SK-N-DZ (cell line): ENCODE data around the gene TPBGL.

Experiments
- DNase-seq: peaks from one replicate; pipeline ENCODE4 v3.0.0-alpha.2; 2015; ENCODE audit warnings: low spot score

Gene TPBGL

GRCh38 chr11:75208446-75208845, 32.1 kb upstream of the TPBGL start:
- no peak for DNase-seq

- no peak for DNase-seq
Measured at GRCh38 chr11:75212411-75212810, 28.2 kb upstream of the TPBGL start.

- DNase-seq = peak; percentile 98
Measured at GRCh38 chr11:75214411-75214821, 26.2 kb upstream of the TPBGL start.

GRCh38 chr11:75214843-75215242, 25.7 kb upstream of the TPBGL start:
- DNase-seq = no peak

GRCh38 chr11:75219869-75220268, 20.7 kb upstream of the TPBGL start:
- no peak for DNase-seq

- no peak for DNase-seq
Measured at GRCh38 chr11:75223954-75224643, 16.5 kb upstream of the TPBGL start.

- no peak for DNase-seq
Measured at GRCh38 chr11:75225794-75226193, 14.8 kb upstream of the TPBGL start.

GRCh38 chr11:75229466-75229865, 11.1 kb upstream of the TPBGL start:
- no peak for DNase-seq

GRCh38 chr11:75230621-75231020, 10.0 kb upstream of the TPBGL start:
- DNase-seq = no peak

GRCh38 chr11:75233754-75234172, 6.8 kb upstream of the TPBGL start:
- no peak for DNase-seq

GRCh38 chr11:75236062-75236461, 4.5 kb upstream of the TPBGL start:
- DNase-seq = no peak

GRCh38 chr11:75237050-75237449, 3.5 kb upstream of the TPBGL start:
- DNase-seq = no peak

GRCh38 chr11:75238595-75239440, 1.8 kb upstream of the TPBGL start:
- DNase-seq = no peak

- no peak for DNase-seq
Measured at GRCh38 chr11:75239531-75240290, 863 bp upstream of the TPBGL start.

GRCh38 chr11:75241036-75241905, 697 bp downstream of the TPBGL start:
- DNase-seq = peak; percentile 81

- DNase-seq = no peak
Measured at GRCh38 chr11:75241906-75242644, 1.5 kb downstream of the TPBGL start.

- no peak for DNase-seq
Measured at GRCh38 chr11:75242722-75243600, 2.4 kb downstream of the TPBGL start.

- DNase-seq = no peak
Measured at GRCh38 chr11:75244052-75244814, 3.7 kb downstream of the TPBGL start.
